Gastrocnemius medialis (tissue), 4 donors: ENCODE measurements around the gene COPS6.

Experiments used
- POLR2A ChIP-seq, 2 donors: fragments of 450-650 bp; IDR thresholded peaks; one replicate each; pipeline ENCODE4 v1.6.1; 2017; ENCODE audit warnings: antibody characterized with exemption in 2 of 2, mild to moderate bottlenecking in 2 of 2, moderate library complexity in 2 of 2
- TF ChIP-seq, protein P1 (sequence below), 5 experiments: fragments of 450-650 bp in 3 of 5; fragments of 200-600 bp in 2 of 5; sonication (generic) in 2 of 5; IDR thresholded peaks in 4 of 5; conservative IDR thresholded peaks in 1 of 5; 1 replicate in 4 of 5; 2 replicates in 1 of 5; pipeline ENCODE4 v1.5.1; 2016 to 2019; ENCODE audit warnings: antibody characterized with exemption in 5 of 5, mild to moderate bottlenecking in 3 of 5, moderate library complexity in 3 of 5

- no peak for TF ChIP-seq POLR2A (IDR thresholded peaks at IDR 0.05)
- TF ChIP-seq, protein P1, sequence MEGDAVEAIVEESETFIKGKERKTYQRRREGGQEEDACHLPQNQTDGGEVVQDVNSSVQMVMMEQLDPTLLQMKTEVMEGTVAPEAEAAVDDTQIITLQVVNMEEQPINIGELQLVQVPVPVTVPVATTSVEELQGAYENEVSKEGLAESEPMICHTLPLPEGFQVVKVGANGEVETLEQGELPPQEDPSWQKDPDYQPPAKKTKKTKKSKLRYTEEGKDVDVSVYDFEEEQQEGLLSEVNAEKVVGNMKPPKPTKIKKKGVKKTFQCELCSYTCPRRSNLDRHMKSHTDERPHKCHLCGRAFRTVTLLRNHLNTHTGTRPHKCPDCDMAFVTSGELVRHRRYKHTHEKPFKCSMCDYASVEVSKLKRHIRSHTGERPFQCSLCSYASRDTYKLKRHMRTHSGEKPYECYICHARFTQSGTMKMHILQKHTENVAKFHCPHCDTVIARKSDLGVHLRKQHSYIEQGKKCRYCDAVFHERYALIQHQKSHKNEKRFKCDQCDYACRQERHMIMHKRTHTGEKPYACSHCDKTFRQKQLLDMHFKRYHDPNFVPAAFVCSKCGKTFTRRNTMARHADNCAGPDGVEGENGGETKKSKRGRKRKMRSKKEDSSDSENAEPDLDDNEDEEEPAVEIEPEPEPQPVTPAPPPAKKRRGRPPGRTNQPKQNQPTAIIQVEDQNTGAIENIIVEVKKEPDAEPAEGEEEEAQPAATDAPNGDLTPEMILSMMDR (IDR thresholded peaks at IDR 0.05 in 4 of 5, conservative IDR thresholded peaks at IDR 0.05 in 1 of 5), result no peak
Observed at GRCh38 chr7:100102950-100103840, 14.4 kb downstream of the COPS6 start.
